HepG2 (cell line): Measurements from ENCODE around the gene EPB42. TPM values are rescaled to one million over a fixed set of nuclear protein-coding genes. Genes with fewer than 3 reads are reported as not detected.

Experiments used
- ATAC-seq: fragments of 200-7000 bp; cut with Tn5 transposase; 3 replicates; pipeline ENCODE4 v1.9.1; 2020; ENCODE audit warnings: mild to moderate bottlenecking, moderate library complexity
- BruUV-seq: library from RNA; stranded (reverse); fragments of 400-500 nt; replicated peaks from 2 replicates; lab custom pipeline; 2021; lab: Mats Ljungman, UMichigan
- CTCF ChIA-PET: fragments of 300-600 bp; formaldehyde crosslinking; extraction: SDS; loops from one replicate; lab custom pipeline; 2021; ENCODE audit warnings: low total read pairs, inconsistent platforms, low intra/inter-chr PET ratio; lab: Yijun Ruan, JAX
- POLR2A ChIA-PET: fragments of 350-600 bp; sonication (Branson Sonifier 250); formaldehyde crosslinking; loops from one replicate; lab custom pipeline; 2020; ENCODE audit warnings: antibody characterized with exemption, inconsistent platforms; lab: Yijun Ruan, JAX
- DNase-seq: peaks from one replicate; pipeline ENCODE4 v3.0.0-alpha.2; 2015; ENCODE audit warnings: low spot score
- FAIRE-seq: peaks from 3 replicates; lab custom pipeline; 2011; peaks lifted over from hg19 to GRCh38; lab: Jason Lieb, UNC
- H2AFZ ChIP-seq: one replicate; pipeline ENCODE4 v1.6.1; 2011; ENCODE audit warnings: low read length, inconsistent platforms
- H3K27ac ChIP-seq: fragments of 300-600 bp; 3 replicates; pipeline ENCODE4 v1.8.0; 2011; ENCODE audit warnings: mixed run types, mild to moderate bottlenecking, mixed read lengths, low read length, inconsistent platforms; ENCODE audit not compliant: insufficient read depth; ENCODE audit errors: extremely low read length
- H3K27me3 ChIP-seq, 2 experiments: fragments of 200-600 bp in 1 of 2; 2 replicates in 1 of 2; 3 replicates in 1 of 2; pipeline versions ENCODE4 v1.6.0 to v1.8.0; 2011; ENCODE audit warnings: low read length in 2 of 2, mild to moderate bottlenecking in 2 of 2, moderate library complexity in 2 of 2, inconsistent platforms in 1 of 2; ENCODE audit not compliant: insufficient read depth in 2 of 2, control insufficient read depth in 1 of 2
- H3K36me3 ChIP-seq, 2 experiments: fragments of 200-600 bp in 1 of 2; replicated peaks in 1 of 2; 2 replicates in 1 of 2; 3 replicates in 1 of 2; pipeline versions ENCODE4 v1.5.1 to v1.8.0; 2011; ENCODE audit warnings: low read length in 2 of 2, inconsistent platforms in 1 of 2; ENCODE audit not compliant: insufficient read depth in 2 of 2, control insufficient read depth in 1 of 2
- H3K4me1 ChIP-seq: 2 replicates; pipeline ENCODE4 v1.5.1; 2012; ENCODE audit warnings: low read length, inconsistent platforms; ENCODE audit not compliant: insufficient read depth
- H3K4me2 ChIP-seq: 2 replicates; pipeline ENCODE4 v1.6.0; 2011; ENCODE audit warnings: low read depth, low read length, inconsistent platforms
- H3K4me3 ChIP-seq, 3 experiments: fragments of 200-600 bp in 1 of 3; sonication (generic), shearing (Covaris generic) in 1 of 3; replicated peaks in 1 of 3; 2 replicates each; pipeline ENCODE4 v1.5.1; 2011 to 2016; ENCODE audit warnings: low read length in 3 of 3, inconsistent platforms in 2 of 3, low read depth in 2 of 3, mild to moderate bottlenecking in 2 of 3, control low read depth in 1 of 3, mixed read lengths in 1 of 3; ENCODE audit not compliant: insufficient read depth in 1 of 3
- H3K79me2 ChIP-seq: one replicate; pipeline ENCODE4 v1.6.1; 2011; ENCODE audit warnings: low read length, inconsistent platforms; ENCODE audit not compliant: insufficient read depth
- H3K9ac ChIP-seq: 2 replicates; pipeline ENCODE4 v1.6.0; 2011; ENCODE audit warnings: mild to moderate bottlenecking, low read depth, low read length, inconsistent platforms; ENCODE audit not compliant: insufficient read depth
- H3K9me3 ChIP-seq: 2 replicates; pipeline ENCODE4 v1.5.1; 2012; ENCODE audit warnings: mild to moderate bottlenecking, low read length
- H4K20me1 ChIP-seq: 2 replicates; pipeline ENCODE4 v1.6.0; 2011; ENCODE audit warnings: inconsistent platforms, mild to moderate bottlenecking, low read length, moderate library complexity; ENCODE audit not compliant: insufficient read depth
- BRD4 ChIP-seq: sonication (generic); formaldehyde crosslinking; IDR thresholded peaks from 2 replicates; pipeline ENCODE4 v1.4.0; 2020; ENCODE audit warnings: missing genetic modification reagents
- CREM ChIP-seq, 2 experiments: sonication (generic) in 1 of 2; formaldehyde crosslinking in 1 of 2; IDR thresholded peaks; 2 replicates each; pipeline versions ENCODE4 v1.4.0 to v1.6.1; 2016 to 2020; ENCODE audit warnings: antibody characterized with exemption in 1 of 2, mild to moderate bottlenecking in 1 of 2, missing genetic modification reagents in 1 of 2
- IKZF4 ChIP-seq: sonication (generic); formaldehyde crosslinking; IDR thresholded peaks from 2 replicates; pipeline ENCODE4 v1.5.1; 2020; ENCODE audit warnings: borderline replicate concordance, mild to moderate bottlenecking, low read depth, missing genetic modification reagents; ENCODE audit errors: not compliant biosample characterization
- POLR2A ChIP-seq, 2 experiments: IDR thresholded peaks; 2 replicates each; pipeline ENCODE4 v1.6.1; 2011; ENCODE audit warnings: low read depth in 2 of 2, low read length in 2 of 2, mild to moderate bottlenecking in 1 of 2, moderate library complexity in 1 of 2; ENCODE audit not compliant: insufficient read depth in 1 of 2
- TGIF2 ChIP-seq: IDR thresholded peaks from 2 replicates; pipeline ENCODE4 v1.6.1; 2016; ENCODE audit warnings: control low read depth, missing compliant biosample characterization
- ZFP41 ChIP-seq: sonication (generic); formaldehyde crosslinking; IDR thresholded peaks from 2 replicates; pipeline ENCODE4 v1.4.0; 2020; ENCODE audit warnings: mild to moderate bottlenecking, missing genetic modification reagents, borderline replicate concordance
- ZNF274 ChIP-seq: sonication (generic); formaldehyde crosslinking; IDR thresholded peaks from 2 replicates; pipeline ENCODE4 v1.5.1; 2020; ENCODE audit warnings: mild to moderate bottlenecking, missing genetic modification reagents
- ZNF557 ChIP-seq: sonication (generic); formaldehyde crosslinking; IDR thresholded peaks from 2 replicates; pipeline ENCODE4 v1.4.0; 2020; ENCODE audit warnings: missing genetic modification reagents
- ZNF564 ChIP-seq: sonication (generic); formaldehyde crosslinking; IDR thresholded peaks from 2 replicates; pipeline ENCODE4 v1.8.1; 2023; ENCODE audit warnings: mild to moderate bottlenecking, missing genetic modification reagents
- ZNF569 ChIP-seq: sonication (generic); formaldehyde crosslinking; IDR thresholded peaks from 2 replicates; pipeline ENCODE4 v1.5.0; 2020; ENCODE audit warnings: mild to moderate bottlenecking, missing genetic modification reagents, moderate library complexity, borderline replicate concordance
- ZSCAN31 ChIP-seq: sonication (generic); formaldehyde crosslinking; IDR thresholded peaks from 2 replicates; pipeline ENCODE4 v1.5.0; 2020; ENCODE audit warnings: low read depth, mild to moderate bottlenecking, missing genetic modification reagents
- WGBS: methylation state at CpG from one replicate; pipeline ENCODE4 v1.1.6; 2017; ENCODE audit warnings: low lambda C conversion rate; 5-methylcytosine and 5-hydroxymethylcytosine counted together
- in situ Hi-C: cut with HindIII; loops from 2 replicates; pipeline ENCODE4 v1.10.0; 2017; ENCODE audit warnings: low pct_unique_long_range_greater_than_20kb; ENCODE audit not compliant: extremely low pct_ligation_motif_present
- intact Hi-C: fragments of 100-400 bp; cut with micrococcal nuclease; formaldehyde crosslinking; loops from one replicate; pipeline ENCODE4 v1.10.0; 2022; ENCODE audit not compliant: unreplicated experiment
- polyA plus RNA-seq, 8 experiments: library from polyadenylated mRNA; depleted of rRNA in 3 of 8; stranded (reverse) in 7 of 8; unstranded in 1 of 8; fragments of >200 nt; fragmentation: Illumina TruSeq in 4 of 8; extraction: Trizol in 4 of 8; gene quantifications; 2 replicates each; pipeline versions ENCODE4 v1.2.1 to v1.2.3, GENCODE V29; 2011 to 2016; ENCODE audit warnings: low read depth in 4 of 8, missing spikeins in 1 of 8, mixed read lengths in 1 of 8; ENCODE audit not compliant: insufficient read depth in 1 of 8
- total RNA-seq, 5 experiments: library from RNA; depleted of rRNA; stranded (reverse); fragments of >200 nt; fragmentation: Illumina TruSeq; extraction: Trizol; gene quantifications; 2 replicates each; pipeline ENCODE4 v1.2.3, GENCODE V29; 2016; ENCODE audit warnings: low read depth in 1 of 5
- TF ChIP-seq, protein P1 (sequence below): sonication (generic); formaldehyde crosslinking; IDR thresholded peaks from 2 replicates; pipeline ENCODE4 v1.4.0; 2020; ENCODE audit warnings: mild to moderate bottlenecking, missing genetic modification reagents
- TF ChIP-seq, protein P2 (sequence below): sonication (generic); formaldehyde crosslinking; IDR thresholded peaks from 2 replicates; pipeline ENCODE4 v1.9.0; 2021; ENCODE audit warnings: missing genetic modification reagents, borderline replicate concordance
- TF ChIP-seq, protein P3 (sequence below): IDR thresholded peaks from 2 replicates; pipeline ENCODE4 v1.4.0; 2020; ENCODE audit warnings: mild to moderate bottlenecking, missing genetic modification reagents

The EPB42 gene
- total and polyA plus RNA-seq, 2 of the 13 experiments (the other 11 are each of a cell fraction or from before 2014, with no cell fraction given), result not detected

DNA sequence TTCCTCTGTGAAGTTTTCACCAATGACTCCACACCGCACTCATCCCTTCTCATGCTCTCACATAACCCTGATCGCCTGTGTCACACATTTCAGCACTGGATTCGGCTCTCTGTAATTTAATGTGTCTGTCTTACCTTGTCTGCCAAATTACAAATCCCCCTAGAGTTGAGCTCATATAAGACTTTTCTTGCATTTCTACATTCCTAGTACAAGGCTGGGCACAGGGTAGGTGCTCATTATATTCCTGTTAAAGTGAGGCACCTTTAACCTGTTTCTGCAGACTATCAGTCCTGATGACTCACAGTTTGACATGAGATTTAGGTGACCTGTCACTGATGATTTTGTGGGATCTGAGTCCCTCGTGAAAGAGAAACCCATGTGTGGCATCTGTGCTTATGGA is 23.3 kb upstream of the EPB42 start:
- WGBS, result 41% methylated on average over 4 of the region's 4 CpGs
- H3K79me2 ChIP-seq, result no peaks in the 10 kb centered on the region
- no peak overlapping the region for H2AFZ ChIP-seq
- no peak for DNase-seq
- no peaks in the 10 kb centered on the region for H3K36me3 ChIP-seq
- intact Hi-C loops, result no loop called here
- no peak for ATAC-seq
- no peak for FAIRE-seq
- BruUV-seq, result no TSS peak
- no peaks in the 10 kb centered on the region for H4K20me1 ChIP-seq
- no peaks in the 10 kb centered on the region for H3K9me3 ChIP-seq
- CTCF ChIA-PET, result no interaction called here
- H3K4me3 ChIP-seq, result no peak overlapping the region
- H3K4me2 ChIP-seq, result no peak overlapping the region
- in situ Hi-C loops, result no loop called here
- no peak overlapping the region for H3K9ac ChIP-seq
- H3K27me3 ChIP-seq, result peaks cover 0 to 15% of the 10 kb centered on the region in 2 experiments; a peak in 2 of 5 replicates
- peaks cover 13% of the 10 kb centered on the region for H3K4me1 ChIP-seq
- POLR2A ChIA-PET, result no interaction called here
- no peak overlapping the region for H3K27ac ChIP-seq
- TF ChIP-seq CREM (IDR thresholded peaks at IDR 0.05) (no peak), CREM (CRISPR knock-in tag; IDR thresholded peaks at IDR 0.05) (no peak), TGIF2 (CRISPR knock-in tag) (no peak), BRD4 (CRISPR knock-in tag) (no peak), ZFP41 (no peak), ZNF564 (CRISPR knock-in tag) (no peak), ZSCAN31 (CRISPR knock-in tag) (no peak), POLR2A (IDR thresholded peaks at IDR 0.05; ENCODE audit: insufficient read depth in 1 of 2, low read depth in 2 of 2, low read length in 2 of 2) (no peak), ZNF569 (CRISPR knock-in tag) (no peak), ZNF274 (CRISPR knock-in tag) (no peak), ZNF557 (CRISPR knock-in tag) (no peak), IKZF4 (CRISPR knock-in tag) (no peak)
- TF ChIP-seq, protein P1, sequence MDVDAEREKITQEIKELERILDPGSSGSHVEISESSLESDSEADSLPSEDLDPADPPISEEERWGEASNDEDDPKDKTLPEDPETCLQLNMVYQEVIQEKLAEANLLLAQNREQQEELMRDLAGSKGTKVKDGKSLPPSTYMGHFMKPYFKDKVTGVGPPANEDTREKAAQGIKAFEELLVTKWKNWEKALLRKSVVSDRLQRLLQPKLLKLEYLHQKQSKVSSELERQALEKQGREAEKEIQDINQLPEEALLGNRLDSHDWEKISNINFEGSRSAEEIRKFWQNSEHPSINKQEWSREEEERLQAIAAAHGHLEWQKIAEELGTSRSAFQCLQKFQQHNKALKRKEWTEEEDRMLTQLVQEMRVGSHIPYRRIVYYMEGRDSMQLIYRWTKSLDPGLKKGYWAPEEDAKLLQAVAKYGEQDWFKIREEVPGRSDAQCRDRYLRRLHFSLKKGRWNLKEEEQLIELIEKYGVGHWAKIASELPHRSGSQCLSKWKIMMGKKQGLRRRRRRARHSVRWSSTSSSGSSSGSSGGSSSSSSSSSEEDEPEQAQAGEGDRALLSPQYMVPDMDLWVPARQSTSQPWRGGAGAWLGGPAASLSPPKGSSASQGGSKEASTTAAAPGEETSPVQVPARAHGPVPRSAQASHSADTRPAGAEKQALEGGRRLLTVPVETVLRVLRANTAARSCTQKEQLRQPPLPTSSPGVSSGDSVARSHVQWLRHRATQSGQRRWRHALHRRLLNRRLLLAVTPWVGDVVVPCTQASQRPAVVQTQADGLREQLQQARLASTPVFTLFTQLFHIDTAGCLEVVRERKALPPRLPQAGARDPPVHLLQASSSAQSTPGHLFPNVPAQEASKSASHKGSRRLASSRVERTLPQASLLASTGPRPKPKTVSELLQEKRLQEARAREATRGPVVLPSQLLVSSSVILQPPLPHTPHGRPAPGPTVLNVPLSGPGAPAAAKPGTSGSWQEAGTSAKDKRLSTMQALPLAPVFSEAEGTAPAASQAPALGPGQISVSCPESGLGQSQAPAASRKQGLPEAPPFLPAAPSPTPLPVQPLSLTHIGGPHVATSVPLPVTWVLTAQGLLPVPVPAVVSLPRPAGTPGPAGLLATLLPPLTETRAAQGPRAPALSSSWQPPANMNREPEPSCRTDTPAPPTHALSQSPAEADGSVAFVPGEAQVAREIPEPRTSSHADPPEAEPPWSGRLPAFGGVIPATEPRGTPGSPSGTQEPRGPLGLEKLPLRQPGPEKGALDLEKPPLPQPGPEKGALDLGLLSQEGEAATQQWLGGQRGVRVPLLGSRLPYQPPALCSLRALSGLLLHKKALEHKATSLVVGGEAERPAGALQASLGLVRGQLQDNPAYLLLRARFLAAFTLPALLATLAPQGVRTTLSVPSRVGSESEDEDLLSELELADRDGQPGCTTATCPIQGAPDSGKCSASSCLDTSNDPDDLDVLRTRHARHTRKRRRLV (CRISPR knock-in tag), result no peak
- TF ChIP-seq, protein P2, sequence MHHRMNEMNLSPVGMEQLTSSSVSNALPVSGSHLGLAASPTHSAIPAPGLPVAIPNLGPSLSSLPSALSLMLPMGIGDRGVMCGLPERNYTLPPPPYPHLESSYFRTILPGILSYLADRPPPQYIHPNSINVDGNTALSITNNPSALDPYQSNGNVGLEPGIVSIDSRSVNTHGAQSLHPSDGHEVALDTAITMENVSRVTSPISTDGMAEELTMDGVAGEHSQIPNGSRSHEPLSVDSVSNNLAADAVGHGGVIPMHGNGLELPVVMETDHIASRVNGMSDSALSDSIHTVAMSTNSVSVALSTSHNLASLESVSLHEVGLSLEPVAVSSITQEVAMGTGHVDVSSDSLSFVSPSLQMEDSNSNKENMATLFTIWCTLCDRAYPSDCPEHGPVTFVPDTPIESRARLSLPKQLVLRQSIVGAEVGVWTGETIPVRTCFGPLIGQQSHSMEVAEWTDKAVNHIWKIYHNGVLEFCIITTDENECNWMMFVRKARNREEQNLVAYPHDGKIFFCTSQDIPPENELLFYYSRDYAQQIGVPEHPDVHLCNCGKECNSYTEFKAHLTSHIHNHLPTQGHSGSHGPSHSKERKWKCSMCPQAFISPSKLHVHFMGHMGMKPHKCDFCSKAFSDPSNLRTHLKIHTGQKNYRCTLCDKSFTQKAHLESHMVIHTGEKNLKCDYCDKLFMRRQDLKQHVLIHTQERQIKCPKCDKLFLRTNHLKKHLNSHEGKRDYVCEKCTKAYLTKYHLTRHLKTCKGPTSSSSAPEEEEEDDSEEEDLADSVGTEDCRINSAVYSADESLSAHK (CRISPR knock-in tag), result no peak
- TF ChIP-seq, protein P3, sequence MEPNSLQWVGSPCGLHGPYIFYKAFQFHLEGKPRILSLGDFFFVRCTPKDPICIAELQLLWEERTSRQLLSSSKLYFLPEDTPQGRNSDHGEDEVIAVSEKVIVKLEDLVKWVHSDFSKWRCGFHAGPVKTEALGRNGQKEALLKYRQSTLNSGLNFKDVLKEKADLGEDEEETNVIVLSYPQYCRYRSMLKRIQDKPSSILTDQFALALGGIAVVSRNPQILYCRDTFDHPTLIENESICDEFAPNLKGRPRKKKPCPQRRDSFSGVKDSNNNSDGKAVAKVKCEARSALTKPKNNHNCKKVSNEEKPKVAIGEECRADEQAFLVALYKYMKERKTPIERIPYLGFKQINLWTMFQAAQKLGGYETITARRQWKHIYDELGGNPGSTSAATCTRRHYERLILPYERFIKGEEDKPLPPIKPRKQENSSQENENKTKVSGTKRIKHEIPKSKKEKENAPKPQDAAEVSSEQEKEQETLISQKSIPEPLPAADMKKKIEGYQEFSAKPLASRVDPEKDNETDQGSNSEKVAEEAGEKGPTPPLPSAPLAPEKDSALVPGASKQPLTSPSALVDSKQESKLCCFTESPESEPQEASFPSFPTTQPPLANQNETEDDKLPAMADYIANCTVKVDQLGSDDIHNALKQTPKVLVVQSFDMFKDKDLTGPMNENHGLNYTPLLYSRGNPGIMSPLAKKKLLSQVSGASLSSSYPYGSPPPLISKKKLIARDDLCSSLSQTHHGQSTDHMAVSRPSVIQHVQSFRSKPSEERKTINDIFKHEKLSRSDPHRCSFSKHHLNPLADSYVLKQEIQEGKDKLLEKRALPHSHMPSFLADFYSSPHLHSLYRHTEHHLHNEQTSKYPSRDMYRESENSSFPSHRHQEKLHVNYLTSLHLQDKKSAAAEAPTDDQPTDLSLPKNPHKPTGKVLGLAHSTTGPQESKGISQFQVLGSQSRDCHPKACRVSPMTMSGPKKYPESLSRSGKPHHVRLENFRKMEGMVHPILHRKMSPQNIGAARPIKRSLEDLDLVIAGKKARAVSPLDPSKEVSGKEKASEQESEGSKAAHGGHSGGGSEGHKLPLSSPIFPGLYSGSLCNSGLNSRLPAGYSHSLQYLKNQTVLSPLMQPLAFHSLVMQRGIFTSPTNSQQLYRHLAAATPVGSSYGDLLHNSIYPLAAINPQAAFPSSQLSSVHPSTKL (CRISPR knock-in tag), result no peak
